ENCODE measurements around the gene SLC8B1. TPM values are rescaled to one million over a fixed set of nuclear protein-coding genes. Genes with fewer than 3 reads are reported as not detected.

Gene SLC8B1
- total RNA-seq, 1 donor from 2014 or later, result 41.1 TPM

DNA sequence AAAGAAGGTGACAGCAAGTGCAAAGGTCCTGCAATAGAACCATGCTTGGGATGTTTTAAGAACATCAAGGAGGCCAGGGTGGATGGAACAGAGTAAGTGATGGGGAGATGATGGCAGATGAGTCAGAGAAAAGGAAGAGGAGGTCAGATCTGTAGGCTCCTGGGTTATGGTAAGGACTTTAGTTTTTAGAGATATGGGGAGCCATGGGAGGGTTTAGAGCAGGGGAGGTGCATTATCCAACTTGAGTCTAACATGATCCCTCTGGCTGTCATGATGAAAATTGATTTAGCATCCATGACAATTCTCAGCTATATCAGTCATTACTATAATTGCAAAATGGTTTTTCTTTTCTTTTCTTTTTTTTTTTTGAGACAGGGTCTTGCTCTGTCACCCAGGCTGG is 16.2 kb upstream of the SLC8B1 start:
- TF ChIP-seq, protein P1, sequence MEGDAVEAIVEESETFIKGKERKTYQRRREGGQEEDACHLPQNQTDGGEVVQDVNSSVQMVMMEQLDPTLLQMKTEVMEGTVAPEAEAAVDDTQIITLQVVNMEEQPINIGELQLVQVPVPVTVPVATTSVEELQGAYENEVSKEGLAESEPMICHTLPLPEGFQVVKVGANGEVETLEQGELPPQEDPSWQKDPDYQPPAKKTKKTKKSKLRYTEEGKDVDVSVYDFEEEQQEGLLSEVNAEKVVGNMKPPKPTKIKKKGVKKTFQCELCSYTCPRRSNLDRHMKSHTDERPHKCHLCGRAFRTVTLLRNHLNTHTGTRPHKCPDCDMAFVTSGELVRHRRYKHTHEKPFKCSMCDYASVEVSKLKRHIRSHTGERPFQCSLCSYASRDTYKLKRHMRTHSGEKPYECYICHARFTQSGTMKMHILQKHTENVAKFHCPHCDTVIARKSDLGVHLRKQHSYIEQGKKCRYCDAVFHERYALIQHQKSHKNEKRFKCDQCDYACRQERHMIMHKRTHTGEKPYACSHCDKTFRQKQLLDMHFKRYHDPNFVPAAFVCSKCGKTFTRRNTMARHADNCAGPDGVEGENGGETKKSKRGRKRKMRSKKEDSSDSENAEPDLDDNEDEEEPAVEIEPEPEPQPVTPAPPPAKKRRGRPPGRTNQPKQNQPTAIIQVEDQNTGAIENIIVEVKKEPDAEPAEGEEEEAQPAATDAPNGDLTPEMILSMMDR (IDR thresholded peaks at IDR 0.05; ENCODE audit: insufficient read depth, low read length, poor library complexity, severe bottlenecking), result no peak
- Histone ChIP-seq H3K36me3 (ENCODE audit: control insufficient read depth, insufficient read depth, low read length) (no peaks in the 10 kb centered on the region), H3K4me3 (ENCODE audit: low read depth, low read length) (no peak overlapping the region), H3K27me3 (ENCODE audit: control insufficient read depth, insufficient read depth, low read length) (peaks cover 2% of the 10 kb centered on the region)
- DNase-seq (ENCODE audit: low read depth), result no peak

DNA sequence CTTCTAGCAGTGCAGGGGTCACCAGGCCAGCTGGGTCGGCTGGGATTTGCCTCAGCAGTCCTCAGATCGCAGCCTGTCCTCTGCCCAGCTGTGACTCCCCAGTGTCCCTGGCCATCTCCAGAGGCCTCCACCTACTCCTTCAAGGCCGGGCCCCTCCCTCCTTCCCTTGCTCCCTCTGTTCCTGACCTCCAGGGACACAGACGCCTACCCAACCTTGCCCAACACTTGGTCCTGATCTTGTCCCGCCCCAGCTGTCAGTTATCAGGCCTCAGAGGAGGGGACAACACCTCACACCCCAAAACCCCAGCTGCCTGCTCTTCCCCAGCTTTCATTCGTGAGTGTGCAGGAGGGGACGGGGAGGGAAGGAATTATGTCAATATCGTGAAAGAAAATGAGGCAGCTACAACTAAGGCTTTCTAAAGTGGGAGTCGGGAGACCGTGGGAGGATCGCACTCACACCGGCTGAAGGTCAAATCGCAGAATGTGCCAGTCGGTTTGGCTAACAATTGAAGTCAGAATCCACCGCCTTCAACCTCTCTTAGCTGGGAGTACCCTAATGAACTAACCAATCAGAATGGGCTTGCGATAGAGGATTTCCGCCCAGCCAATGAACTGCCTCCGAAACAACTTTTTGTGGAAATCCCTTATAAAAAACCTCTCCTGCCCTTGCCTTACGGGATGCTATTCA is 14.1 kb upstream of the SLC8B1 start:
- H3K27me3 ChIP-seq (ENCODE audit: control insufficient read depth, insufficient read depth, low read length), result peaks cover 2% of the 10 kb centered on the region
- TF ChIP-seq, protein P1 (IDR thresholded peaks at IDR 0.05; ENCODE audit: insufficient read depth, low read length, poor library complexity, severe bottlenecking), result no peak
- H3K4me3 ChIP-seq (ENCODE audit: low read depth, low read length), result no peak overlapping the region
- no peak for DNase-seq (ENCODE audit: low read depth)
- no peaks in the 10 kb centered on the region for H3K36me3 ChIP-seq (ENCODE audit: control insufficient read depth, insufficient read depth, low read length)

DNA sequence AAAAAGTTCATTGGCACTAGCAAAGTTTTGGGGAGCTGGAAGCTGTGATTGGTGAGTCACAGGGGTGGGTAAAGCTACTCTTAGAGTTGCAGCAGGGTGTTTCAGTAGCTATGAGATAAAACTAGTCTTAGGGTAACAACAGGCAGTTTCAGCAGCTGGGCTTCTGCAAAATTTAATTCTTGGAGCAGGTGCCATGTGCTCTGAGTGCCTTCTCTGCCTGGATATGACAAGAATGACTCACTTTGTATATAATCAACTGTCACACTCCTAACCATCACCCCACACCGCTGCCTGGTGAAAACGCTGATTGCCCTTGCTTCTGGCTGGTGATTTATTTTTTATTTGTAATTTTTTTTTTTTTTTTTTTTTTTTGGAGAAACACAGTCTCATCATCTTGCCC is 13.0 kb upstream of the SLC8B1 start:
- H3K36me3 ChIP-seq (ENCODE audit: control insufficient read depth, insufficient read depth, low read length), result no peaks in the 10 kb centered on the region
- no peak overlapping the region for H3K4me3 ChIP-seq (ENCODE audit: low read depth, low read length)
- TF ChIP-seq, protein P1 (IDR thresholded peaks at IDR 0.05; ENCODE audit: insufficient read depth, low read length, poor library complexity, severe bottlenecking), result no peak
- H3K27me3 ChIP-seq (ENCODE audit: control insufficient read depth, insufficient read depth, low read length), result peaks cover 2% of the 10 kb centered on the region
- DNase-seq (ENCODE audit: low read depth), result no peak

DNA sequence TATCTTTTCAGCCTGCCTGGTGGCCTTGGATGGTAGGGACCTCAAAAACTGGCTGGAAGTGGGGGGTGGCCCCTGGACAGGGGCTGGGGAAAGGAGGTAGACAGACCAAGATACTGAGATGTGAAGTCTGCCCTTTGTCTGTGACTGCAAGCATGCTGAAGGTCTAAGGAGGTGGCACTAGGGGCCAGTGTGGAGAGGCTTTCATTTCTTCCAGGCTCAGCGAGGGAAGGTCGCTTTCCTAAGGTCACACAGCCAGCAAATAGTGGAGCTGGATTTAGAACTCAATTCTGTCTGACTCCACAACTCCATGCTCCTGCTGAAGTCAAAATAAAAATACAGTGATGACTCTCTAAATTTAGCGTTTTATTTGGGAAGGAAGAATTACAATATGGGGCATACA is 12.2 kb upstream of the SLC8B1 start:
- no peak for DNase-seq (ENCODE audit: low read depth)
- TF ChIP-seq, protein P1 (IDR thresholded peaks at IDR 0.05; ENCODE audit: insufficient read depth, low read length, poor library complexity, severe bottlenecking), result no peak
- Histone ChIP-seq H3K4me3 (ENCODE audit: low read depth, low read length) (no peak overlapping the region), H3K27me3 (ENCODE audit: control insufficient read depth, insufficient read depth, low read length) (peaks cover 2% of the 10 kb centered on the region), H3K36me3 (ENCODE audit: control insufficient read depth, insufficient read depth, low read length) (no peaks in the 10 kb centered on the region)

DNA sequence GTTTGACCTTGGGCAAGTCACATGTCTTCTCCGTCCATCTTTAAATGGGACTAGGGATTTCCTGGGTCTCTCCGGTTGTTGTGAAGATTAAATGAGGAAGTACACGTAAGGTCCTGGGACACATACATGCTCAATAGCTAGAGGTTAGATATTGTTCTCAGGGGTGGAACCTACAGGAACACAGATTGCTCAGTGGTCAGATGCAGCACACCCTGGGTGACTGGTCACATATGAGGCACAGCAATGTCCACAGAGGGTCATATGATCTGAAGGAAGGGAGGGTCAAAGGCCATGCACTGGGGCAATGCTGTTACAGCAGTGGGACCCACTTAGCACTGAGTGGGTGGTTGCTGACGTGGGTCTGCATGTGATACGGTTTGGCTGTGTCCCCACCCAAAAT is 11.4 kb upstream of the SLC8B1 start:
- H3K4me3 ChIP-seq (ENCODE audit: low read depth, low read length), result no peak overlapping the region
- TF ChIP-seq, protein P1 (IDR thresholded peaks at IDR 0.05; ENCODE audit: insufficient read depth, low read length, poor library complexity, severe bottlenecking), result no peak
- H3K36me3 ChIP-seq (ENCODE audit: control insufficient read depth, insufficient read depth, low read length), result no peaks in the 10 kb centered on the region

DNA sequence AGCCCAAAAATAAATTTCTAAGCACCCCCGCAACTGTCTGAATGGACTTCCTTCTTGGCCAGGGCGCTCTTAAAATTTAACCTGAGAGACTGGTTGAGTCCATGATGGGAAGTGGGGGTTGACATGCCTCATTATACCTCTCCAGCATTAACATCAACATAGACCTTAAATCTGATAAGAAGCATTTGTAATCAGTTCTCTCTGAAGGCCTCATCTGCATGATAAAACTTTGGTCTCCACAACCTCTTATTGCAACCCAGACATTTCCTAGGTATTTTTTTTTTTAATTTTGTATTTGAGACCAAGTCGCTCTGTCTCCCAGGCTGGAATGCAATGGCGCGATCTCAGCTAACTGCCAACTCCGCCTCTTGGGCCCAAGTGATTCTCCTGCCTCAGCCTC is 10.4 kb upstream of the SLC8B1 start:
- no peak for DNase-seq (ENCODE audit: low read depth)
- H3K27me3 ChIP-seq (ENCODE audit: control insufficient read depth, insufficient read depth, low read length), result peaks cover 2% of the 10 kb centered on the region
- H3K4me3 ChIP-seq (ENCODE audit: low read depth, low read length), result no peak overlapping the region
- TF ChIP-seq, protein P1 (IDR thresholded peaks at IDR 0.05; ENCODE audit: insufficient read depth, low read length, poor library complexity, severe bottlenecking), result no peak
- no peaks in the 10 kb centered on the region for H3K36me3 ChIP-seq (ENCODE audit: control insufficient read depth, insufficient read depth, low read length)

More for the DNA sequence above, 11.4 kb upstream of the SLC8B1 start:
- no peak for DNase-seq (ENCODE audit: low read depth)
- peaks cover 2% of the 10 kb centered on the region for H3K27me3 ChIP-seq (ENCODE audit: control insufficient read depth, insufficient read depth, low read length)
